ENCODE data around the gene RTN1. TPM values are rescaled to one million over a fixed set of nuclear protein-coding genes. Genes with fewer than 3 reads are reported as not detected.

RTN1 gene
- total RNA-seq, 2 donors from 2014 or later = 0.84 to 4.7 TPM

DNA sequence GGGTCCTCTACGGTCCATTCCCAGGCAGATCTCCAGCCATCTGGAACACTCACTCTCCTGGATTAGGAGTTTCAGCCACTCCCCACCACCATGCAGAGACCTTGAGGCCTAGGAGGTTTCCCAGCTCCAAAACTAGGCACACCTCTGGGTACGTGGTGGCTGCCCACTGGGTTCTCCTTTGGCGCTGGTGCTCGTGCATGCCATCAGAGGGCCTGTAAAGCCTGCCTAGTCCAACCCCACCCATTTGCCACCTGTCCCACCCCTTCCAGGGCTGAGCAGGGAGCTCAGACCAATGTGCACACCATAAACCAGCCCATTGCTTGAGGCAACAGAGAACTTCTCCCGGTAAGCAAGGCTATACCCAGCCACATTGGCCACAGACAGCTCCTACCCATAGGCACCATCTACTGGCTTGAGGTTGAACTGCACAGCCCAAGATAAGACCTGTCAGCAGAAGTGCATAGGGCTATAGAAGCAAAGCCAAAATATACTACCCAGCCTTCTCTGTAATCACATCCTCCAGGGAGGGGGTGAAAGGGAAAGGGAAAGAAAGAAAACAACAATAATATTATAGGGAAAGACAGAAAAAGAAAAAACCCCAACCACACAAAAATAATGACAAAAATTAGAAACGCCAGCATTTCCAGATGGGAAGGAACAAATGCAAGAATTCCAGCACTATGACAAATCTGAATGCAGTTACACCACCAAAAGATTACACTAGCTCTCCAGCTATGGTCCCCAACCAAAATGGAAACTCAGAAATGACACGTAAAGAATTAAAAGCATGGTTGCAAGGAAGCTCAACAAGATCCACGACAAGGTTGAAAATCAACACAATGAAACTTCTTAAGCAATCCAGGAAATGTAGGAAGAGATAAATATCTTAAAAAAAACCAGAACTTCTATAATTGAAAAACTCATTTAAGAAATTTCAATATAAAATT lies 182.1 kb downstream of the RTN1 start:
- peak; percentile 46 for TF ChIP-seq CTCF (IDR thresholded peaks at IDR 0.05)
- Histone ChIP-seq H3K4me1 (no peaks in the 10 kb centered on the region), H3K9ac (ENCODE audit: low read depth in 2 of 2, low read length in 2 of 2) (no peak overlapping the region), H3K4me3 (no peak overlapping the region), H3K36me3 (no peaks in the 10 kb centered on the region), H3K9me3 (no peaks in the 10 kb centered on the region), H3K27ac (no peak overlapping the region), H3K27me3 (no peaks in the 10 kb centered on the region)
- DNase-seq = peak; percentile 57
- intact Hi-C loops (cut with DNase I) = loop anchor here (5.0 kb wide), 1 partner anchor 56 kb away; no protein-coding TSS in a partner anchor

- intact Hi-C loops (cut with DNase I) = loop anchor here (5.0 kb wide), 1 partner anchor 55 kb away; no protein-coding TSS in a partner anchor
- DNase-seq = no peak
- TF ChIP-seq CTCF (IDR thresholded peaks at IDR 0.05) = no peak
- Histone ChIP-seq H3K9ac (ENCODE audit: low read depth in 2 of 2, low read length in 2 of 2) (no peak overlapping the region), H3K4me3 (no peak overlapping the region), H3K9me3 (no peaks in the 10 kb centered on the region), H3K4me1 (no peaks in the 10 kb centered on the region), H3K27ac (no peak overlapping the region), H3K27me3 (no peaks in the 10 kb centered on the region), H3K36me3 (no peaks in the 10 kb centered on the region)
These were observed 182.9 kb downstream of the RTN1 start for GRCh38 chr14:59687663-59688062.

DNA sequence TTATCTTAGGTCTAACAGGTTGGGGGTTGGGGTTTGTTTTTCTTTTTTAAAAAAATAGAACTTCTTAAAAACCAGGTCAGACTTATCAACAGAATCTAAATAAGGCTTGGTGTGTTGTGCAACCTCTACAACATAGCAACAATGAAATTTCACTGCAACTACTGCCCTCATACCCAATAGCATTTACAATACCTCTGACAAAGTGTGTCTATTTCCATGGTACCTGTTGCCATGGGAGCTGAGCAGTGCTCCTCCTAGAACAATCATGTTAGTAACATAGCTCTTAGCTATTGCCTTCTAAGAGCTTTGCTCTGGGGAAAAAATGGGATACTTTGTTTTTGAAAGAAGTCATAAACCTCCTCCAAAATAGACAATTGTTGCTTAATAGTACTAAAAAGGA lies 190.7 kb downstream of the RTN1 start:
- H3K4me1 ChIP-seq = no peaks in the 10 kb centered on the region
- H3K27me3 ChIP-seq = no peaks in the 10 kb centered on the region
- H3K27ac ChIP-seq = no peak overlapping the region
- no peak overlapping the region for H3K9ac ChIP-seq (ENCODE audit: low read depth in 2 of 2, low read length in 2 of 2)
- H3K4me3 ChIP-seq = no peak overlapping the region
- no peaks in the 10 kb centered on the region for H3K36me3 ChIP-seq
- TF ChIP-seq CTCF (IDR thresholded peaks at IDR 0.05) = no peak
- DNase-seq = no peak
- H3K9me3 ChIP-seq = no peaks in the 10 kb centered on the region
- intact Hi-C loops (cut with DNase I) = no loop called here

DNA sequence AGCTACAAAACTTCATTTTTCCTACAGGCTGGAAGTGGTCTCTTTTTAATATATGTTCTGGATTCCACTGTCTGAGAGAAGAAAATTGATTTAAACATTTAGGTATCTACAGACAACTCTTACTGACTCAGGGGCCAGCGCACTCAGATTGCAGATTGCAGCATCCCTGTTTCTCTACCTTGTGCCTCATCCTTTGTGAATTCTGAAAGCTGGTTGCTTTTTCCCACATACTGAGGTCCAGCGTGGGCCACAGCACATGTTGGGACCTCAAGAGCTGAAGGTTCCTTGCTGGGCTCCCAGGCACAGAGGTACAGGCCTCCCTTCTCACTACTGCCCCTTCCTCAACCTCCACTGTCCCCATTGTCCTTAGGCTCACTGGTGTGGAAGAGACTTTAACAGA lies 192.2 kb downstream of the RTN1 start:
- no peaks in the 10 kb centered on the region for H3K4me1 ChIP-seq
- no peak overlapping the region for H3K27ac ChIP-seq
- H3K36me3 ChIP-seq = no peaks in the 10 kb centered on the region
- H3K9me3 ChIP-seq = no peaks in the 10 kb centered on the region
- no peak for DNase-seq
- no peak overlapping the region for H3K9ac ChIP-seq (ENCODE audit: low read depth in 2 of 2, low read length in 2 of 2)
- H3K27me3 ChIP-seq = no peaks in the 10 kb centered on the region
- intact Hi-C loops (cut with DNase I) = no loop called here
- no peak overlapping the region for H3K4me3 ChIP-seq
- no peak for TF ChIP-seq CTCF (IDR thresholded peaks at IDR 0.05)

DNA sequence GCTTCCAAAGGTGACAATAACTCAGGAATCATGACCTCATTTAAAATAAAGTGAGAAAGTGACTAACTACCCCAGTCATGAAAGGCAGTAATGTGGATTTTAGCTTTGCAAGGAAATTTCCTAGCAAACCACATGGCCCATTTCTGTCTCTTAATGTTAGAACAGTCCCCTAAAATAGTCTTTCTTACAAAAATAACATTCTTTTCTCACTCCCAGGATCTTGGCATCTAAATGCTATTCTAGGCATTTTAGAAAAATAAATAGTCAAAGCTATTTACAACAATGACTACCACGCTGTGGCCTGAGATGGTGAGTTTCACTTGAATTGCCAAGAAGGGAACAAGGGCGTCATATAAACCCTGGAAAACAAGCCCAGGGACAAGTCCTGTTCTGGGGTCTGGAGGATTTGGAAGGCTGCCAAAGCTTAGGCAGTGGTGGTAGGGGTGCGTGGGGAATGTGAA lies 192.8 kb downstream of the RTN1 start:
- Histone ChIP-seq H3K9me3 (no peaks in the 10 kb centered on the region), H3K27me3 (no peaks in the 10 kb centered on the region), H3K4me3 (no peak overlapping the region), H3K27ac (no peak overlapping the region), H3K36me3 (no peaks in the 10 kb centered on the region), H3K4me1 (no peaks in the 10 kb centered on the region), H3K9ac (ENCODE audit: low read depth in 2 of 2, low read length in 2 of 2) (no peak overlapping the region)
- TF ChIP-seq CTCF (IDR thresholded peaks at IDR 0.05) = no peak
- intact Hi-C loops (cut with DNase I) = no loop called here
- DNase-seq = no peak
